Chondrocyte (in vitro differentiated cells): ENCODE measurements around the gene FAM217B. TPM values are rescaled to one million over a fixed set of nuclear protein-coding genes. Genes with fewer than 3 reads are reported as not detected.

Source experiments
- DNase-seq: peaks from one replicate; pipeline ENCODE4 v3.0.0; 2021; ENCODE audit warnings: mixed read lengths, low spot score
- H3K27ac Mint-ChIP-seq: one replicate; pipeline ENCODE4 v1.8.0; 2021; ENCODE audit warnings: mild to moderate bottlenecking, moderate library complexity, mixed read lengths; ENCODE audit not compliant: unreplicated experiment
- H3K27me3 Mint-ChIP-seq: 2 replicates; pipeline ENCODE4 v1.8.0; 2021; ENCODE audit warnings: low read depth, mixed read lengths
- H3K36me3 Mint-ChIP-seq: 2 replicates; pipeline ENCODE4 v1.8.0; 2021; ENCODE audit warnings: low read depth, mixed read lengths
- H3K4me1 Mint-ChIP-seq: 2 replicates; pipeline ENCODE4 v1.8.0; 2021; ENCODE audit warnings: low read depth, mild to moderate bottlenecking, mixed read lengths
- H3K4me3 Mint-ChIP-seq: one replicate; pipeline ENCODE4 v1.8.0; 2021; ENCODE audit warnings: mild to moderate bottlenecking, moderate library complexity, mixed read lengths; ENCODE audit not compliant: unreplicated experiment
- H3K9me3 Mint-ChIP-seq: 2 replicates; pipeline ENCODE4 v1.8.0; 2021; ENCODE audit warnings: low read depth, mixed read lengths
- total RNA-seq: library from RNA; stranded (reverse); gene quantifications from 3 replicates; pipeline ENCODE4 v1.2.1, GENCODE V29; 2021
- TF ChIP-seq, protein P1 (sequence below): fragments of 200-600 bp; sonication (generic); IDR thresholded peaks from 2 replicates; pipeline ENCODE4 v1.5.0; 2021; ENCODE audit warnings: antibody characterized with exemption, mild to moderate bottlenecking, moderate library complexity

Gene FAM217B
- total RNA-seq, 1 donor from 2014 or later: 13.7 TPM

DNA sequence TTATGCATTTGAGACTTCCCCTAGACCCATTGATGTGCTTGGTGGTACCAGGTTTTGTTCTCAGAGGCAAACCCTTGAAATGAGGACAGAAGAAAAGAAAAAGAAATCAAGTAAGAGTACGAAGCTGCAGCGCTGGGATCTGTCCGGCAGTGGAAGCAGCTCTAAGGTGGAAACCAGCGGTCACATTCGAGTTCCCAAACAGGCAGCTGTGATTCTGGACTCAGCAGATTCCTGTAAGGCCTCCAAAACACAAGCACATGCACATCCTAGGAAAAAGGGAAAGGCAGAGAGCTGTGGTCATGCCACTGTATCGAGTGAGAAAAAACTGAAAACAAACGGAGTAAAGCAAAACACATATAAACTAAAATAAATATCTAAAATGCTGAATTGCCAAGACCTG, 4.5 kb downstream of the FAM217B start:
- Mint-ChIP-seq H3K4me1 (peaks cover 46% of the 10 kb centered on the region), H3K27ac (peak overlapping the region; percentile 45), H3K36me3 (peaks cover 6% of the 10 kb centered on the region), H3K9me3 (no peaks in the 10 kb centered on the region), H3K27me3 (no peaks in the 10 kb centered on the region), H3K4me3 (no peak overlapping the region)
- TF ChIP-seq, protein P1, sequence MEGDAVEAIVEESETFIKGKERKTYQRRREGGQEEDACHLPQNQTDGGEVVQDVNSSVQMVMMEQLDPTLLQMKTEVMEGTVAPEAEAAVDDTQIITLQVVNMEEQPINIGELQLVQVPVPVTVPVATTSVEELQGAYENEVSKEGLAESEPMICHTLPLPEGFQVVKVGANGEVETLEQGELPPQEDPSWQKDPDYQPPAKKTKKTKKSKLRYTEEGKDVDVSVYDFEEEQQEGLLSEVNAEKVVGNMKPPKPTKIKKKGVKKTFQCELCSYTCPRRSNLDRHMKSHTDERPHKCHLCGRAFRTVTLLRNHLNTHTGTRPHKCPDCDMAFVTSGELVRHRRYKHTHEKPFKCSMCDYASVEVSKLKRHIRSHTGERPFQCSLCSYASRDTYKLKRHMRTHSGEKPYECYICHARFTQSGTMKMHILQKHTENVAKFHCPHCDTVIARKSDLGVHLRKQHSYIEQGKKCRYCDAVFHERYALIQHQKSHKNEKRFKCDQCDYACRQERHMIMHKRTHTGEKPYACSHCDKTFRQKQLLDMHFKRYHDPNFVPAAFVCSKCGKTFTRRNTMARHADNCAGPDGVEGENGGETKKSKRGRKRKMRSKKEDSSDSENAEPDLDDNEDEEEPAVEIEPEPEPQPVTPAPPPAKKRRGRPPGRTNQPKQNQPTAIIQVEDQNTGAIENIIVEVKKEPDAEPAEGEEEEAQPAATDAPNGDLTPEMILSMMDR: no peak
- DNase-seq: no peak

DNA sequence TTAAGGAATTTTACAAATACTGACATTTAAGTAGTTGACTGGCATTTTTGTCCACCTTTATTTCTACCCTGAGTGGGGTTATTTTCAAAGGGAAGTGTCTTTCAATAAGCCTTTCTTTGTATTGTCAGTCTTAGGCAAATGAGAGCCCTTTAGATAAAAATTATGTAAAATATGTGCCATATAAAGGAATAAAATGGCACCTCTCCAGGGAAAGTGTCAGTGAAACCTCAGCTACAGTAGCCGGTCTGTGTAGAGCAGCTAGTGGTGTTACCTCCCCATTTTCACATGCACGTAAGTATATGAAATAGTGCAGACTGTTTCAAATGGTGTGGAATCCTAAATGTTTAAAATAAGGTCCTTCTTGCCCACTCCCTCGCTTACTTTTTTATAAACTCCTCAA, 5.0 kb downstream of the FAM217B start:
- peaks cover 6% of the 10 kb centered on the region for H3K36me3 Mint-ChIP-seq
- peak overlapping the region; percentile 68 for H3K27ac Mint-ChIP-seq
- H3K9me3 Mint-ChIP-seq: no peaks in the 10 kb centered on the region
- H3K4me1 Mint-ChIP-seq: peaks cover 46% of the 10 kb centered on the region
- H3K27me3 Mint-ChIP-seq: no peaks in the 10 kb centered on the region
- H3K4me3 Mint-ChIP-seq: no peak overlapping the region
- DNase-seq: no peak
- TF ChIP-seq, protein P1: no peak

DNA sequence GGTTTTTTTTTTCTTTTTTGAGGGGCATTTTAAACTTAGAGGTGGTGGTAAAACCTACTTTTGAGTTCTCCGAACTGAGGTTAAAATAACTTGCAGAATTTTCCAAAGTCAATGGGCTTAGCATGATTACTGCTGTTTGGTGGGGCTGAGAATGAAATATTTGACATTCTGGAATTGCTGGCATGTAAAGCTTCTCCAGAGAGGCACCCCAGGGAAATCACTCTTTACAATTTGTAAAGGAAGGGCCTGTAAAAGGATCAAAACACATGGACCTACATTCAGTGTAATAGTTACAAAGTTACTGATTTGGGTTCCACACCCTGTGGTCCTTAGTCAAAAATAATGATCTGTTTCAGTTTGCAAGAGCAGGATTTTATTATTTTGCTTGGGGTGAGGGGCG, 5.5 kb downstream of the FAM217B start:
- Mint-ChIP-seq H3K36me3 (peaks cover 6% of the 10 kb centered on the region), H3K27me3 (no peaks in the 10 kb centered on the region), H3K4me3 (no peak overlapping the region), H3K4me1 (peaks cover 46% of the 10 kb centered on the region), H3K27ac (peak overlapping the region; percentile 68), H3K9me3 (no peaks in the 10 kb centered on the region)
- DNase-seq: no peak
- TF ChIP-seq, protein P1: no peak

DNA sequence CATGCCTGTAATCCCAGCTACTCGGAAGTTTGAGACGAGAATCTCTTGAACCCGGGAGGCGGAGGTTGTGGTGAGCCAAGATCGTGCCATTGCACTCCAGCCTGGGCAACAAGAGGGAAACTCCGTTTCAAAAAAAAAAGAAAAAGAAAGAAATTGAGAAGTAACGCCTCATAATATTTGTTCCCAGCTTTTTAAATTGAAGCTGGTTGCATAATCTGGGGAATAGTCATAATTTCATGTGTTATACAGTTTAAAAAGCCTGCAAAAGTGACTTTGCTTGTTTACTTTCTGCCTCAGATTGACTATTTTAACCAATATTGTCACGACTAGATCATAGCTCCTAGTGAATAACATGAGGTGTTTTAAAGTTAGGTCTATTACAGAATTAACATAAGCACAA, 7.2 kb downstream of the FAM217B start:
- H3K36me3 Mint-ChIP-seq: peaks cover 6% of the 10 kb centered on the region
- H3K4me1 Mint-ChIP-seq: peaks cover 35% of the 10 kb centered on the region
- no peak for DNase-seq
- no peak overlapping the region for H3K27ac Mint-ChIP-seq
- no peaks in the 10 kb centered on the region for H3K27me3 Mint-ChIP-seq
- no peak overlapping the region for H3K4me3 Mint-ChIP-seq
- no peaks in the 10 kb centered on the region for H3K9me3 Mint-ChIP-seq
- TF ChIP-seq, protein P1: no peak

DNA sequence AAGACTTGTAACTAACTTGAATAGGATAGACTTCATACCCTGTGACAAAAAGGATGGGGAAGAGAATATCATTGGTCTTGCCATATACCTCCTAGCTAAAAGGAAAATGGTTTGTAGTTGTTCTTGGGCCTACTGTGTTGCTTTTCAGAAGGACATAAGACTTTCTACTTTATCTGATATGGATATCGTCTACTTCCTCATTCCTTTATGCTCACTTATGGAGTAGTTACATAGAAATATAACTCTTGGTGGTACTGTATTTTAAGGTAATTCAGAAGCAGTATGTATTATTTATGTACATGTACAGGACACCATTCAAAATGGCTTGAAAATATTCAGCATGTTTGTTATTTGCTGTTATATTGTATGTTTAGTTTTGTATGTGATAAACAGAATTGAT, 8.0 kb downstream of the FAM217B start:
- TF ChIP-seq, protein P1: no peak
- peaks cover 6% of the 10 kb centered on the region for H3K36me3 Mint-ChIP-seq
- no peaks in the 10 kb centered on the region for H3K9me3 Mint-ChIP-seq
- no peaks in the 10 kb centered on the region for H3K27me3 Mint-ChIP-seq
- peaks cover 35% of the 10 kb centered on the region for H3K4me1 Mint-ChIP-seq
- DNase-seq: no peak
- no peak overlapping the region for H3K27ac Mint-ChIP-seq
- no peak overlapping the region for H3K4me3 Mint-ChIP-seq
